ENCODE data around the gene ADAMTS2.

DNA sequence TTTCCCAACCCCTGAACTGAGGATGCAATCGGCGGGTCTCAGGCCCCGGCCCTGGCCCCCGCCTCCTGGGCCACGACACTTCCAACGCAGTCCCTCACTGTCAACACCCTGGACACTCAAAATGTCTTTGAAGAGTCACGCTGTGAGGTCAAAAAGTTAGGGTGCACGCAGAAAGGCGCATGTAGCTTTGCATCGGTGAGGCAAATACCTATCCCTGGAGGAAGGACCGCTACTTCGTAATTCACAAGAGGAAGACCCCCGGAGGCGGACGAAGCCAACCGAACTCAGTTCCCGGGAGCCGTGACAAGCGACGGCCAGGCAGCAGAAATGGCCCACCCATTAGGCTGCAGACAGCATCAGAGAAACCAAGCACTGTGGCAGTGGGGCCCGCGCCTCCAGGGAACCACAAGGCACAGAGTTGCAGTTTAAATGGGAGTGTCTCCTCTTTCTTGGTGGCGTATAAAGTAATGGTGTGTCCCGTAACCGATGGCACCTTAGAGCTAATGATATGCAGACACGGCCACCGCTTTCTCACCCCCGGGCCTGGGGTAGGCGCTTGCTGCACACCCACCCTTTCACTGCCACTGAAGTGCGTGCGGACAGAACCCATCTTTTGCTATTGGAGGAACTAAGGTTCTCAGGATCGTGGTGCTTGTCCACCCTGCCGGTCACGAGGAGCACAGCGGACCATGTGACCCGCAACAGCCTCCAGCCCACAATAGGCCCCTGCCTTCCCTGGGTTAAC lies 9.0 kb downstream of the ADAMTS2 start:
- TF ChIP-seq, protein P1, sequence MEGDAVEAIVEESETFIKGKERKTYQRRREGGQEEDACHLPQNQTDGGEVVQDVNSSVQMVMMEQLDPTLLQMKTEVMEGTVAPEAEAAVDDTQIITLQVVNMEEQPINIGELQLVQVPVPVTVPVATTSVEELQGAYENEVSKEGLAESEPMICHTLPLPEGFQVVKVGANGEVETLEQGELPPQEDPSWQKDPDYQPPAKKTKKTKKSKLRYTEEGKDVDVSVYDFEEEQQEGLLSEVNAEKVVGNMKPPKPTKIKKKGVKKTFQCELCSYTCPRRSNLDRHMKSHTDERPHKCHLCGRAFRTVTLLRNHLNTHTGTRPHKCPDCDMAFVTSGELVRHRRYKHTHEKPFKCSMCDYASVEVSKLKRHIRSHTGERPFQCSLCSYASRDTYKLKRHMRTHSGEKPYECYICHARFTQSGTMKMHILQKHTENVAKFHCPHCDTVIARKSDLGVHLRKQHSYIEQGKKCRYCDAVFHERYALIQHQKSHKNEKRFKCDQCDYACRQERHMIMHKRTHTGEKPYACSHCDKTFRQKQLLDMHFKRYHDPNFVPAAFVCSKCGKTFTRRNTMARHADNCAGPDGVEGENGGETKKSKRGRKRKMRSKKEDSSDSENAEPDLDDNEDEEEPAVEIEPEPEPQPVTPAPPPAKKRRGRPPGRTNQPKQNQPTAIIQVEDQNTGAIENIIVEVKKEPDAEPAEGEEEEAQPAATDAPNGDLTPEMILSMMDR (IDR thresholded peaks at IDR 0.05): no peak
- TF ChIP-seq POLR2AphosphoS5 (IDR thresholded peaks at IDR 0.05): no peak
